Lower leg skin (tissue), 3 donors: ENCODE results near the gene CENPX.

Source experiments
- POLR2A ChIP-seq, 2 donors: fragments of 450-650 bp; IDR thresholded peaks; one replicate each; pipeline ENCODE4 v1.6.1; 2016 to 2017; ENCODE audit warnings: antibody characterized with exemption in 2 of 2, mild to moderate bottlenecking in 1 of 2, moderate library complexity in 1 of 2
- TF ChIP-seq, protein P1 (sequence below), 3 donors: fragments of 450-650 bp; IDR thresholded peaks; one replicate each; pipeline ENCODE4 v1.5.1; 2016; ENCODE audit warnings: antibody characterized with exemption in 3 of 3, mild to moderate bottlenecking in 3 of 3, moderate library complexity in 2 of 3

DNA sequence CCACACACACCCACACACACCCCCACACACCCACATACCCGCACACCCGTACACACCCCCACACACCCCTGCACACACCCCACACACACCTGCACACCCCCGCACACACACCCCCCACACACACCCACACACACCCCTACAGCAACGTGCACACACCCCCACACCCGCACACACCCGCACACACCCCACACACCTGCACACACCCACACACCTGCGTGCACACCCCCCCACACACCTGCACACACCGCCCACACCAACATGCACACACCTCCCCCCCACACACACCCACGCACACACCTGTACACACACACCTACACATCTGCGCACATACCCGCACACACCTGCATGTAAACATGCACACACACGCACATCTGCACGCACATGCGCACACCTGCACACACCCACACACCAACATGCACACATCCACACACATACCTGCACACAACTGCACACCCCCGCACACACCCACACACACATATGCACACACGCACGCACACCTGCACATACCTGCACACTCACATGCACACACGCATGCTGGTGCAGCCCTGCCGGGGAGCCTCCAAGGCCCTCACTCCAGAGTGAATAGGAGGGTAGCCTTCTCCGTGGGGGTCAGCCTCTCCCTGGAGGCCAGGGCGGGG lies 37.8 kb downstream of the CENPX start:
- TF ChIP-seq, protein P1, sequence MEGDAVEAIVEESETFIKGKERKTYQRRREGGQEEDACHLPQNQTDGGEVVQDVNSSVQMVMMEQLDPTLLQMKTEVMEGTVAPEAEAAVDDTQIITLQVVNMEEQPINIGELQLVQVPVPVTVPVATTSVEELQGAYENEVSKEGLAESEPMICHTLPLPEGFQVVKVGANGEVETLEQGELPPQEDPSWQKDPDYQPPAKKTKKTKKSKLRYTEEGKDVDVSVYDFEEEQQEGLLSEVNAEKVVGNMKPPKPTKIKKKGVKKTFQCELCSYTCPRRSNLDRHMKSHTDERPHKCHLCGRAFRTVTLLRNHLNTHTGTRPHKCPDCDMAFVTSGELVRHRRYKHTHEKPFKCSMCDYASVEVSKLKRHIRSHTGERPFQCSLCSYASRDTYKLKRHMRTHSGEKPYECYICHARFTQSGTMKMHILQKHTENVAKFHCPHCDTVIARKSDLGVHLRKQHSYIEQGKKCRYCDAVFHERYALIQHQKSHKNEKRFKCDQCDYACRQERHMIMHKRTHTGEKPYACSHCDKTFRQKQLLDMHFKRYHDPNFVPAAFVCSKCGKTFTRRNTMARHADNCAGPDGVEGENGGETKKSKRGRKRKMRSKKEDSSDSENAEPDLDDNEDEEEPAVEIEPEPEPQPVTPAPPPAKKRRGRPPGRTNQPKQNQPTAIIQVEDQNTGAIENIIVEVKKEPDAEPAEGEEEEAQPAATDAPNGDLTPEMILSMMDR (IDR thresholded peaks at IDR 0.05): no peak
- no peak for TF ChIP-seq POLR2A (IDR thresholded peaks at IDR 0.05)
